UCSD-AML1 (cell line): ENCODE measurements around the gene CXorf65.
A peak's percentile ranks its signal among the peaks of the same experiment; 100 is the strongest.

Experiments
- DNase-seq: peaks from one replicate; lab custom pipeline; 2025; ENCODE audit not compliant: unreplicated experiment; lab: John Stamatoyannopoulos, UW

CXorf65 gene

DNA sequence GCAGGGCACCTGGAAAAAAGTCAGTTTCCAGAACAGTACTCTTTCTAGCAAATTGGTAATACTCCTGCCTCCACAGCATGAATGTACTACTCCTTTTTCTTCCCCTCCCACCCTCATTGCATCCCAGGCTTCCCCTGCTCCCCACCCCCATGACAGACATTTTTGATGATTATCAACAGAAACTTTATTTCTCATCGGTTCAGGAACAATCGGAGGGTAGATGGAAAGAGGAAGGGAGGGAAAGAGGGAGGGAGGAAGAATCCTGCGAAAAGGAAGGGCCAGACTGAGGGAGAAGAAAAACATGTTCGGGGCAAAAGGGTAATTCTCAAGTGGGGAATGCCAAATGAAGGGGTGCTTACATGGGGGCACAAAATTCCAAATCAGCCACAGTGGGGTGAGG is 705 bp upstream of the CXorf65 start:
- DNase-seq = no peak

DNA sequence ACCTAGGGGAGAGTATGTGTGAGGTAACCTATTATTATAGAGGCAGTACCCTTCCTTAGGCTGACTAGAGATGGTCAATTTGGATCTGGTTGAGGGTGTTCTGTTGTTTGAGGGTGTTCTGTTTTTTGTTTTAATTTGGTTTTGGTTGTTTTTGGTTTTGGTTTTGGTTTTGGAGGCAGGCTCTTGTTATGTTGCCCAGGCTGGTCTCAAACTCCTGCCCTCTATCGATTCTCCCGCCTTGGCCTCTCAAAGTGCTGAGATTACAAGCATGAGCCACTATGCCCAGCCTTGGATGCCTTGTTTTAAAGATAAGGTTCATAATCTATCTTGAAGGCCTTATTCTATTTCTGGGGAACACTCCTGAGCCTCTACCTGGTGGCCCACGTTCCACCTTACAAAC is 912 bp downstream of the CXorf65 start:
- DNase-seq = no peak

DNA sequence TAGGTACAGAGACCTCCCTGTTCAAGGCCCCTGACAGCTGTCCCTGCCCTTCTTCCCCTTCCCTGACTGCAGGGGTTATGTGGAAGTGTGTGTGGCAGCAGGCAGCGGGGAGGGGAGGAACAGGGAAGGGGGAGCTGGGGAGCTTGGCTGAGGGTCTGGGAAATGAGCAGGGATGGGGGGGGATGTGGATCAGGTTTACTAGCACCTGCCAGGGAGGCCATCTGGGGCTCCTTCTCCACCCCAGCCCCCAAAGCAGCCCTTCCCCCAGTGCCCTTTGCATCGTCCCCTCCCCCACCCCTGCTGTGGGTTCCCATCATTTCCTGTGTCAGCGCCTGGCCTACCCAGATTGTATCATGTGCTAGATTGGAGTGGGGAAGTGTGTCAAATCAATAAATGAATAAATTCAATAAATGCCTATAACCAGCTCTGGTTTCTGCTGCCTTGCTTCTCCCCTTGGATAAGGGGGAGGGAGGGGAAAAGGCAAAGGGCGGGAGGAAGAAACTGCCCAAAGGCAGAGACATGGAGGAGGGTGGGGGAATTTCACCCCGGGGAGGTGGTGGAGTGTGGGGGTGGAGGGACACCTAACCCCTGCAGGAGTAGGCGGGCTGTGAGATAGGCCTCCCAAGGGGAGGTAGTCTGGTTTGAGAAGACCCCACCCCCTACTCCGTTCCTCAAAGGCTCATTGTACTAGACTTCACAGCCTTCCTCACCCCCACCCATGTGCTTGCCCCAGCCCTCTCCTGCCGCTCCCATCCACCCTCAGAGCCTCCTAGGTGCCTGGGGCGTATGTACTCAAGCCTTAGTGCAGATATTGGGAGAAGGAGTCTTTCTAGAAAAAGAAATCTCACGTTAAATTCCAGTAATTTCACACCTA is 3.2 kb downstream of the CXorf65 start:
- DNase-seq = peak; percentile 75

DNA sequence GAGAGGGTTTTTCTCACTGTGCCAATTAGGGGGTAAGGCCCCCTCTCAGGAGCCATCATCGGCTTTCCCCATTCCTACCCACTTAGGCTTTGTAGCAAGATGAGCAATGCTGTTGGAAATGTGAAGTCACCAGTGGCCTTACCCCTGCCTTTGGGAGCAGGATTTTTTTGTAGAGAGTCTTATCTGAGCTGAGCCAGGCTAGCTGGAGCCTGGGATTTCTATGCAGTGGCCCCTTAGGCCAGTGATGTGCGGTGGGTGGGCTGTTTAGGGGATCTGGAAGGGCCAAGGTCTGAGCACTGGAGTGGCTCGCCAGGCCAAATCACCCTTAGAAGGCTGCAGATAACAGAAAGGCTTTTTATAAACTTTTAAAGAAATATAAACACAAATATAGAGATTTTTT is 4.2 kb downstream of the CXorf65 start:
- no peak for DNase-seq

DNA sequence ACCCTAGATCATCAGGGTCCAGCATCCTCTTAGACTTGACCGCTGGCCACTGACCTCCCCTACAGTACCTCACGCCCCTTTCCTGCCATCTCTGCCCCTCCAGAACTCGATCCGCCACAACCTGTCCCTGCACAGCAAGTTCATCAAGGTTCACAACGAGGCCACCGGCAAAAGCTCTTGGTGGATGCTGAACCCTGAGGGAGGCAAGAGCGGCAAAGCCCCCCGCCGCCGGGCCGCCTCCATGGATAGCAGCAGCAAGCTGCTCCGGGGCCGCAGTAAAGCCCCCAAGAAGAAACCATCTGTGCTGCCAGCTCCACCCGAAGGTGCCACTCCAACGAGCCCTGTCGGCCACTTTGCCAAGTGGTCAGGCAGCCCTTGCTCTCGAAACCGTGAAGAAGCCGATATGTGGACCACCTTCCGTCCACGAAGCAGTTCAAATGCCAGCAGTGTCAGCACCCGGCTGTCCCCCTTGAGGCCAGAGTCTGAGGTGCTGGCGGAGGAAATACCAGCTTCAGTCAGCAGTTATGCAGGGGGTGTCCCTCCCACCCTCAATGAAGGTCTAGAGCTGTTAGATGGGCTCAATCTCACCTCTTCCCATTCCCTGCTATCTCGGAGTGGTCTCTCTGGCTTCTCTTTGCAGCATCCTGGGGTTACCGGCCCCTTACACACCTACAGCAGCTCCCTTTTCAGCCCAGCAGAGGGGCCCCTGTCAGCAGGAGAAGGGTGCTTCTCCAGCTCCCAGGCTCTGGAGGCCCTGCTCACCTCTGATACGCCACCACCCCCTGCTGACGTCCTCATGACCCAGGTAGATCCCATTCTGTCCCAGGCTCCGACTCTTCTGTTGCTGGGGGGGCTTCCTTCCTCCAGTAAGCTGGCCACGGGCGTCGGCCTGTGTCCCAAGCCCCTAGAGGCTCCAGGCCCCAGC is 5.7 kb downstream of the CXorf65 start:
- no peak for DNase-seq

DNA sequence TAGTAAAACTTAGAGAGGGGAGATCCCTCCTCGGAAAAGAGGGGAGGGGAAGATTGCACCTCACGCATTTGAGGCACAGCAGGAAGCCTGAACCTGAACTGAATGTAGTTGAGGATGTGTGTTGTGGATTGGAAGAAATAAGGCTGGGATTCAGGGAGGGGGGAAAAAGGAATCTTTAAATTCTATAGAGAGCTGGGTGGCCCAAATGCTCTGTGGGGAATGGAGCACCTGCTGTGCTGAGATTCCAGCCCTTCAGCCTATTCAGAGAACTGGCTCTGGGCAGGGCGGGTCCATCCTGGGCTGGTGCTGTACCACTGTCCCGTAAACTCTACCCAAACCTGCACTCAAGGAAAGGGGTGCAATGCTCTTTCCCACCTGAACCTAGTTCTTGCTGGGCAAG is 6.8 kb downstream of the CXorf65 start:
- DNase-seq = no peak

DNA sequence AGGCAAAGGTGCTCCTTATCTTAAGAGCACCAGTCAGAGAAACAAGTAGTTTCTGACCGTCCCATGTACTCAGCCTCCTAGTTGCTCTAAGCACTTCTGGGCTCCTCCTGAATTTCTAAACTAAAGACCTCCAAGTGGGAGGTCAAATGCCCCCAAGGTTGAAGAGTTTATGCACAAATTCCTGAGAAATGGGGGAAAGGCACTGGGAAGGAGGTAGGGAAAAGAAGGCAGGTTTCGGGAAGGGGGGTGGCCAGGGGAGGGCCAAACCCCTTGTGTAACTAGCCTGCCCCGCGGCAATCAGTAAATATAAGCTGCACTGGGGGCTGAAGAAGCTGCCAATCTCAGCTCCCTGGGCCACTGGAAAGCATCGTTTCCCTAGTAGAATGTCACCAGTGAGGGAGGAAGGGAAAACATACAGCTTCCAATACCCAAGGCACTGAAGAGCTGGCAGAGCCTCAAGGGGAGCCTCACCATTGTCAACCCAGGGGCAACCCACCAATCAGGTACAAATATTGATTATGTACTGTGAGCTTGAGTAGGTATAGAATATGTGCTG is 7.5 kb downstream of the CXorf65 start:
- DNase-seq = no peak

DNA sequence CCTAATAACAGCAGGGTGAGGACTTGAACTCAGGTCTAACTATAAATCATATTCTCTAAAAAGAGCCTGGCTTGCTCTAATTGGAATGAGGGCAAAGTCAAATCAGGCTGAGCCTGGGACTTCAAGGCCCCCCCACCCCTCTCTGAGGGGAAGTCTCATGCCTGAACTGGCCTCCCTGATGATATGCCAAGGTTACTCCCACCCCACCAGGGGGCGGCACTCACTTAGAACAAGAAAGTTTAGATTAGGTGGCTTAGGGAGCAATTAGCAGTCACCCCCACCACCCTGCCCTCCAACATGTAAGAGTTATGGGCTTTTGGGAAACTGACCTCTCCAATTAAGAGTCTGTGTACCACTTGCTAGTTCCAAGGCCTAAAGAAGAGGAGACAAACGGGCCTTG is 8.2 kb downstream of the CXorf65 start:
- DNase-seq = peak; percentile 64

DNA sequence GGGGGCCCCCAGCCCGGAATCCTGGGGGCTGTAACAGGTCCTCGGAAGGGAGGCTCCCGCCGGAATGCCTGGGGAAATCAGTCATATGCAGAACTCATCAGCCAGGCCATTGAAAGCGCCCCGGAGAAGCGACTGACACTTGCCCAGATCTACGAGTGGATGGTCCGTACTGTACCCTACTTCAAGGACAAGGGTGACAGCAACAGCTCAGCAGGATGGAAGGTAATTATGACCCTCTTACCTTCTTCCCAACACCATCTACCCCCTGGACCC is 9.8 kb downstream of the CXorf65 start:
- no peak for DNase-seq

DNA sequence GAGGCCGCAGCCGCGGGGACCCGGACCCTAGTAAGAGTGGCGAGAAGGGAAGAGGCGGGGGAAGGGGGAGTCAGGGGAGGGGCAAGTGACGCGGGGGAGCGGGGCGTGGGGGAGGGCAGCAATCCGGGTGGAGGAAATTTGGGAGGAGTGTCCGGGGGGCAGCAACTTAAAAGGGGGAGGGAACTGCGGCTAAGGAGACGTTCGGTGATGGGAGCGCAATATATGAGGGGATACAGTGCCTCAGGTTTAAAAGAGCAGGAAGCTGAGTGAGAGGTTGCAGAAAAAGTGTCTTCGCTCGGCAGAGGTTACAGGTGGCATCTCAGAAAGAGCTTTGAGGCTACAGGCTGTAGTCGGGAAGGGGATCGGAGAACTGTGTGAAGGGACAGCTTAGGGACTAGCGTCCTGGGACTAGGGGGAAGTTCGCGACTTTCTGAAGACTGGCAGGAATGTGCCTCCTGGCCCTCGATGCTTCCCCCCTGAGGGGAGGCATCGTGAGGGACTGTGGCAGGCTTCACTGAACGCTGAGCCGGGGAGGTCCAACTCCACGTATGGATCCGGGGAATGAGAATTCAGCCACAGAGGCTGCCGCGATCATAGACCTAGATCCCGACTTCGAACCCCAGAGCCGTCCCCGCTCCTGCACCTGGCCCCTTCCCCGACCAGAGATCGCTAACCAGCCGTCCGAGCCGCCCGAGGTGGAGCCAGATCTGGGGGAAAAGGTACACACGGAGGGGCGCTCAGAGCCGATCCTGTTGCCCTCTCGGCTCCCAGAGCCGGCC is 10.4 kb downstream of the CXorf65 start:
- no peak for DNase-seq

DNA sequence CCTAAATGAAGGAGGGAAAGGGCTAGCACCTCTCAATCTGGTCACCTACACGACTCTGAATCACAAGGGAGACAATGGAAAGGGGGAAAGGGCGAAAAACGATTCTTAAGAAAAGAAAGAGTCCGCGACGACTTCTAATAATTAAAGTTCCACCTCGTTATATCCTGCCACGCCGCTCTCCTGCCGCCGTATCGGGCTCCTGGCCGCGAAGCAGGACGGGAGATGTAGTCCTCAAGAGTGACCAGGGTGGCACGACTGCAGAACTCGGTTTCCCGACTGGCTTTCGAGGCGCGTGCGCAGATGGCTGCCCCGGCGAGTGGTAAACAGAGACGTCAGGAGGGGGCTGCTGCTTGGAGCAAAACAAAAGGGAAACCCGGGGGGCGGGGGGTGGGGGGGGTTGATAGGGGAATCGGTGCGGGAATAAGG is 11.0 kb downstream of the CXorf65 start, which contains the start of gene FOXO4:
FOXO4 (plus strand) TSS at position 297 of the 426 bp plus-strand sequence. CDS start 678 bp downstream, outside the sequence.
- peak; percentile 85 for DNase-seq

DNA sequence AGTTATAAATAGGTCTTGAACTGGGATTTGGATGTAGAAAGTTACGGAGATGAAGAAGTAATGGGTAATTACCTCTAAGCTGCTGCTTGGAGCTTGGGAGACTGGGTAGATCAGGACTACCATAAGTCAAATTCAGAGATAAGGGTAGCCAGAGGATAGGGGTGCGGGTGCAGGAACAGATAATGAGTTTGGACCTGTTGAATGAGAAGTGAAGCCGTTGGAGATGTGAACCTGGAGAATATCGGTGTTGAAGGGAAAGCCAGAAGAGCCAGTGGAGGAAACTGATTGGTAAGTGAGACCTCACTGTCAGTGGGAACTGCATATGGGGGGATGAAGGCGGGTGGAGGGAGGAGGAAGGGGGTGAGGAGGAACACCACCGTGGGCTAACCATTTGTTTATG is 11.5 kb downstream of the CXorf65 start:
- no peak for DNase-seq

DNA sequence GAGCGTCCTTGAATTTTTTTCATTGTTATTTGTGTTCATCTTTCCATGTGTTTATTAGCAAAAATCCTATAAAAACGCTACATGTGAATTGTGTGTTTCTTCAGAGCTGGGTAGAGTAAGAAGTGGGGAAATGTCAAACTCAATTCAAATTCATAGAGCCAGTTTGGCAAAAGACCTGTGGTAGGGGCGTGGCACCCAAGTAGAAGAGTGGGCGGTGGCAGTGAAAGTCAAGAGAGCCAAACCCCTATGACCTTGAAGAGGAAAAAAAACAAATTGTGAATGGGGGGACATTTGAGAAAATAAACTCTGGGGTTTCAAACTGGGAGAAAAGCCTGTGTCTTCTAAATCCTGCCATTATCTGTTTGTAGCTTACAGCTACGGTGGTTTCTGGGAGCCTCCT is 15.3 kb downstream of the CXorf65 start:
- DNase-seq = no peak

DNA sequence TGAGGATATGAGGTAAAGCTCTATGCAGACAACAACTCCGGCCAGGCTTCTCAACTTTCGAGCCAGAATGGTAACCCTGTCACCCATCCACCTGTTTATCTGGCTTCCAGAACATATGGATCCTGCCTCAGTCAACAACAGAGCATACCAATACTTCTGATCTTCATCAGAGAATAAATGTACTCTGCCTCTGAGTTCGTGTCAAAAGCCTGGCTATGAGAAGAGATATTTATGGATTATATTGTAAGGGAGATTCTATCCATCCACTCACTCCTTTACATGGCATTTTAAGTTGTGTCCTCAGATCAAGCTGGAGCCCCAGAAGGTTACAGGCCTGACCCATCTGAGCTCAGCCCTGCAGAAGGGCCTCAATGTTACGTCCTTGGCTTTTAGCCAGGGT is 20.6 kb downstream of the CXorf65 start:
- no peak for DNase-seq

DNA sequence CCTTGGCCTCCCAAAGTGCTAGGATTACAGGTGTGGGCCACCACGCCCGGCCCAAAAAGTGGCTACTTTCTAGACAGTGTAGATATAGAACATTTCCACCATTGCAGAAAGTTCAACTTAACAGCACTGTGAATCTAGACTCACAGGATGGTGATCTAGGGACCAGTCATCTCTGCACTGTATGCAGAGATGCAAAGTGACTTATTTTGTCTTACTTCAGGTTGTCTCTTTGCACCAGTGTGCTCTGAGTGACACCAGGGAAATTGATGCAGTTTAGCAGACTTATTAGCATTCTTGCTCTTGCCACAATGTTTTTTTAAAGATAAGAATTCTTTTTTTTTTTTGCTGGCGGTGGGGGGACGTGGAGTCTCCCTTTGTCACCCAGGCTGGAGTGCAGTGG is 23.7 kb downstream of the CXorf65 start:
- DNase-seq = no peak

DNA sequence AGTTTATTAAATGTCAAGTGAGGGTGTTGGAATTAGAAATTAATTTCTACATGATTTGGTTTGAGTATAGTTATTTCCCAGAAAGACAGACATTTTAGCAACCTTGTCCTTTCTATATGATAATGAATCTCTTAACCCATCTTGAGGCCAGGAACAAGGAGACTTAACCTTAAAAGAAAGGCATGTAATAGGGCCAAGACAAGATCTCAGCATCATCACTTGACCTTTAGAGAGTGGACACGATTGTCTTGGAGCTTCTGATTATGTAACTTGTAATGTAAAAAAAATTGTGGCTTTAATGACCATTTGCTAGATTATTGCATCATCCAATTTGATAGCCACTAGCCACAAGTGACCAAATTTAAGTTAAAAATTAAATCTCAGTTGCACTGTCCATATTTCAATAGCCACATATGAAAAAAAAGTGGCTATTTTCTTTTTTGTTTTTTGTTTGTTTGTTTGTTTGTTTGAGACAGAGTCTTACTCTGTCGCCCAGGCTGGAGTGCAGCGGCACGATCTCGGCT is 24.4 kb downstream of the CXorf65 start:
- DNase-seq = no peak

DNA sequence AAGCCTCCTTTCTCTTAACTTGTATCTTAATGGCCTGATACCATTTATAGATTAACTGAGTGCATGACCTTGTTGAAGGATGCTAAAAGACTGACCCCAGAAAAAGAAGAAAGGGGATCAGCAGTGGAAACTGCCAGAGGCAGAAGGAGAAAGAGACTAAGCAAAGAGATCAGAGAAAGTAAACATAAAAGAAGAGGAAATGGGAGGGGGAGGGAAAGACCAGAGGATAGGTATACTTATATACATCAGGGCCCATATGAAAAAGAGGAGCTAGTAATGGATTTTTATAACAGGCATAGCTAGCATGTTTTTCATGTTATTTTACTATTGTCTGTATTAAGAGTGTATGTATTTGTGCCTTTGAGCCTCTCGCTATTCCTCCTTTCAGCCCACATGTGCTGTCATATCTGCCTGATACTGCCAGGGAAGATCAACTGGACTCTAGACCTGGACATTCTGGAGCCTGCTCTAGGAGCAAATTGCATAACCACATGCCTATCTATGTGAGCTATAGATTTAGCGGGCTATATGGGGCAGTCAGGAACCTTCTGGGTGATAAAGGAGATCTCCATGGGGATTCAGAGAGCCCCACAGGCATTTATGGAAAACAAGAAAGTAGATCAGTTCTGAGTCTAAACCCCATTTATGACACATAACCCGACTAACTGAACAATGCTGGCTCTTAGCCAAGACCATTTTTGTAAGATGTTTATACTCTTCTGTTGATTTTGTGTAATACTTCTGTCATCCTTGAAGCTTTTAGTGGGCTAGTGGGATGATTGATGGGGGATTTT is 25.0 kb downstream of the CXorf65 start:
- no peak for DNase-seq

DNA sequence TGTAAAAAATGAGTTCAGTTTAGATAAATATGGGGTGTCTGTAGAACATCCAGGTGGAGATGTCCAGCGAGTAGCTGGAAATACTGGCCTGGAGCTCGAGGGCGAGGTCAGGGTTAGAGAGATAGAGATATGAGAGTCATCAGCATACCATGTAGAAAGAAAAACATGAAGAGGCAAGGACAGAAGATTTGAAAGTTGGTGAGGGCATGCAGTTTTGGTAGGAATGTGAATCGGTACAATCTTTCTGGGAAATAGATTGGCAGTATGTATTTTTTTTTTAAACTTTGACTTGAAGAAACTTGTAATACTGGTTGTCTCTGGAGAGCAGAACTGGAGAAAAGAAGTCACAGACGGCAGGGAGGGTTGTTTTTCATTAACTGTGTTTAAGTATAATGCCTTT is 36.0 kb downstream of the CXorf65 start:
- no peak for DNase-seq

DNA sequence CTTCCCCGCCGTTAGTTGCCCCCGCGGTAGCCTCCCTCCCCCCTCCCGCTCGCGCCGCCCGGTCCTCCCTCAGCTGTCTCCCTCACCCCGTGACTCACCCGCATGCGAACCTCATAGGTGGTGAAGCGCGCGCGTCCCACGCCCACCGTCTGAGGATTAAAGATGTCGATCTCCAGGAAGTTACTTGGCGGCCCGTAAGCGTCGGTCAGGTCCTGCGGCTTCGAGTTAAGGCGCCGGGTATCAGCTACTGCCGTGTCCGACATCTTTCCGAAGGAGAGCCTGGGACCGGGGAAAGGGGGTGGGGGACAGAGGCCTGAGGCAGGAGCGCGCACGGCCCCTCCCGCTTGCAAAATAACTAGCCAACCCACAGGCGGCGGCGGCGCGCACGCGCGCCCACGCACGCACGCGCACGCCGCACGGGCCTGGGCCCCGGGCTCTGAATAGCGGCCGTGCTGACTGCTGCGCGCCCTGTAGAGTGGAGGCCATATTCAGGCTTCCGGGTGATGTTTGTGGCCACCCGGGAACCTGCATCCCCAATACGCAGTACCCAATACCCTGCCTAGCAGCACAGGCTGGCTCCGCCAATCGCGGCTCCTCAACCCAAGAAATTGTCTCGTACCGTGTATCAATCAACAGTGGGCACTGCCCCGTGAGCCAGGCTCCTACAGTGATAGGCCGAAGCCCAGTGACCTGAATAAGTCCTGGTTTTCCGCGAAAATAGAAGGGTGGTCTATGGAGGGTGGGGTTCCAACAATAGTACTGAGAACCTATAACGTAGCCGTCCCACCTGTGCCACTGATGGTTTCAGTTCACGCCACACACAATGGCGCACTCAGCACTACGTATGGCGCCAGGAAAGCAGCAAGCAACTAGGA is 38.3 kb downstream of the CXorf65 start, which contains the start of gene SNX12:
SNX12 (minus strand) TSS at position 291 of the 875 bp plus-strand sequence; CDS start at position 263, 28 bp downstream.
- DNase-seq = peak; percentile 90
